ENCODE data around the gene ATP7B.
"Not testable (repeated sequence)": the region's sequence is repeated elsewhere in the genome, so short reads cannot be mapped to it uniquely, and the experiment has no call there.

The ATP7B gene

DNA sequence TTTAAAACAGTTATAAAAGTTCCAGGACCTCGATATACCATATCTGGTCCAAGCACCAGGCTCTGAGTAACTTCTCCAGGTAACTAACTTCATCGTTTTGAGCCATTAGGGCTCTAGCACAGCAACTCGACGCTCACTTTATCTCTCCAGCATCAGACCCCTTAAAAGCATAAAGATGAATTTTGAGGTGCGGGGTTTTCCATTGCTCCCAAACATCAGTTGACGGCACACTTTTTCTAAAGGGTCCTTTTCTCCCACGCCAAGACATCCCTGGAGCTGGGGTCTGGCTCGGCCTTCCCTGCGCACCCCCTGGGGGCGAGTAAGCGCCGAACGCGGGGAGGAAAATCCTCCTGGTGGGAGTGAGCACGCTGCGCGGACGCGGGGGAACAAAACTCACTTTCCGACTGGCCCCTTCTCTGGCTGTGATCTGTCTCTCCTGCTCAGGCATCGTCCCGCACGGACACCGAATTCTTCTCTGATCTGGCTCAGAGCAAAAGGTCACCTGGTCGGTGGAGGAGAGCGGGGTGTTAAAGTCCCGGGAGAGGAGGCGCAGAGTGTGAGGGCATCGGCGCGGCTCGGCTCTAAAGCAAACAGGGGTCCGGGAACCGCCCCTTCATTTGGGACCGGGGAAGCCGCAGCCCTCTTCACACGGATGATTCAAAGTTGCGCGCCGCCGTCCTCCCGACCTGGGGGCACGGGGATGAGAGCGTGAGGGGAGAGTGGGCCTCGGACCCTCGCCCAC is at the start of gene ATP7B:
Gene ATP7B, minus strand, starts transcription at position 561 of the 742 bp plus-strand sequence. Its CDS starts 113 bp downstream, at position 448.
- TF ChIP-seq Cebpa-rat (IDR thresholded peaks at IDR 0.05), result no peak
- H3K4me1 ChIP-seq, result peaks cover 12 to 20% (median 17%) of the 10 kb centered on the region in 10 experiments
- peaks cover 3 to 14% (median 12%) of the 10 kb centered on the region in 11 experiments; a peak in 21 of 22 replicates for H3K36me3 ChIP-seq
- peak within 1 kb of the TSS; percentile 71 to 99 (median 92) for H3K4me3 ChIP-seq
- peaks cover 0 to 11% (median 0%) of the 10 kb centered on the region in 11 experiments; a peak in 5 of 22 replicates for H4K20me1 ChIP-seq
- H3K9me3 ChIP-seq (replicated peaks in 1 of 11), result peaks cover 0 to 13% (median 10%) of the 10 kb centered on the region in 11 experiments; a peak in 12 of 22 replicates
- H3K27me3 ChIP-seq, result peaks cover 28 to 41% (median 37%) of the 10 kb centered on the region in 11 experiments
- peak within 1 kb of the TSS; percentile 74 to 88 (median 85) for H3K9ac ChIP-seq
- H3K27ac ChIP-seq, result peak within 1 kb of the TSS; percentile 61 to 83 (median 76); a peak in 20 of 22 replicates
- peak within 1 kb of the TSS; percentile 87 to 100 (median 100) for H3K4me2 ChIP-seq

DNA sequence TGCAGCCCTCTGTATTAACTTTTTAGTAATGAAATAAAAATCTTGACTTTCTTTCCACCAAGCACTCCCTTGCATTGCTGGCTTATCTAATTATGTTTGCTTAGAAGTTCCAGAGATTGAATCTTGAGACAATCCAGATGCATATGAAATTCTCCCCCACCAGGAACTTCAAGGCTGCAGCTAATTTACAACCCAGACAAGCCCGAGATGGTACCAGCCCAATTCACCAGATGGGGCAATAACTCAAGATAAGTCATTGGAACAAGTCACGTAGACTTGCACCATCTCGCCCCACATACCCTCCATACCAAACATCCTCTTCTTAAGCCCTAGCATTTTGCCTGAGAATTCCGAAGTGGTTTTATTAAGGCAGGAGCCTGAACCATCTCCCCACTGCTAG is 42.2 kb upstream of the ATP7B start:
- no peak overlapping the region for H3K4me2 ChIP-seq
- no peaks in the 10 kb centered on the region for H3K9me3 ChIP-seq (replicated peaks in 1 of 11)
- no peak overlapping the region for H3K27ac ChIP-seq
- no peaks in the 10 kb centered on the region for H3K4me1 ChIP-seq
- no peaks in the 10 kb centered on the region for H4K20me1 ChIP-seq
- no peak overlapping the region for H3K9ac ChIP-seq
- no peaks in the 10 kb centered on the region for H3K27me3 ChIP-seq
- H3K36me3 ChIP-seq, result no peaks in the 10 kb centered on the region
- no peak for TF ChIP-seq Cebpa-rat (IDR thresholded peaks at IDR 0.05)
- H3K4me3 ChIP-seq, result no peak overlapping the region

DNA sequence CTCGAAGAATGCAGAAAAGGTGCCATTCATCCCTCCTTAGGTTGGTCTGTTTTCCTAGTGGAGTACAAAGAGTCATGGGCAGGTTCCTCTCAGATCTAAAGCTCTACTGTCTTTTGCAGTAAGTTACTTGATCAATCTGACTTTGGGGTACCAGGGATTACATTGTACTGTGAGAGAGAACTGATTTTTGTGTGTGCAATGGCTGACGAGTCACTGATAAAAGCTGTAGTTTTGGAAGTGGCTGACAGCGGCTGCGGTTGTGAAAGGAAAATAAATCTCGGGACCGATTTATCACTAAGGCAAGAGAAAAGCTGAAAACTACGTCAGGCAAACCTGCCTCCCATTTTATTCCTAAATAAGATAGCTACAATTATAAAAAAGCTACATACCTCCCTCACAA is 40.1 kb upstream of the ATP7B start:
- TF ChIP-seq Cebpa-rat (IDR thresholded peaks at IDR 0.05), result no peak
- H3K36me3 ChIP-seq, result no peaks in the 10 kb centered on the region

DNA sequence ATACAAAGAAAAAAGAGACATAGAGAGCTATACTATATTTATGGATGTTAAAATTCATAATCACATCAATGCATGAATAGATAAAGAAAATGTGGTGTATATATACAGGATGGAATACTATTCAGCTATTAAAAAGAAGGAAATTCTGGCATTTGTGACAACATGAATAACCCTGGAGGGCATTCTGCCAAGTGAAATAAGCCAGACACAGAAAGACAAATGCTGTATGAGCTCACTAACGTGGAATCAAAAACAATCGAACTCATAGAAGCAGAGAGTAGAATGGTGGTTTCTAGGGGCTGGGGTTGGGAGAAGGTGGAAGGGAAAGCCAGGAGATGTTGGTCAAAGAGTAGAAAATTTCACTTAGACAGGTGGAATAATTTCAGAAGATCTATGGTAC is 37.3 kb upstream of the ATP7B start:
- no peak overlapping the region for H3K27ac ChIP-seq
- no peak overlapping the region for H3K4me3 ChIP-seq
- 0 out of 22 replicates have a peak, but pooled peaks cover 0 to 4% (median 0%) of the 10 kb centered on the region in 11 experiments for H3K9me3 ChIP-seq (replicated peaks in 1 of 11)
- H3K9ac ChIP-seq, result no peak overlapping the region
- no peaks in the 10 kb centered on the region for H3K27me3 ChIP-seq
- no peaks in the 10 kb centered on the region for H4K20me1 ChIP-seq
- no peak overlapping the region for H3K4me2 ChIP-seq
- no peak for TF ChIP-seq Cebpa-rat (IDR thresholded peaks at IDR 0.05)
- H3K36me3 ChIP-seq, result no peaks in the 10 kb centered on the region
- no peaks in the 10 kb centered on the region for H3K4me1 ChIP-seq

More for the DNA sequence above, 40.1 kb upstream of the ATP7B start:
- Histone ChIP-seq H3K4me2 (no peak overlapping the region), H3K9me3 (replicated peaks in 1 of 11) (no peaks in the 10 kb centered on the region), H3K9ac (no peak overlapping the region), H4K20me1 (no peaks in the 10 kb centered on the region), H3K27me3 (no peaks in the 10 kb centered on the region), H3K4me1 (no peaks in the 10 kb centered on the region), H3K27ac (no peak overlapping the region), H3K4me3 (no peak overlapping the region)

DNA sequence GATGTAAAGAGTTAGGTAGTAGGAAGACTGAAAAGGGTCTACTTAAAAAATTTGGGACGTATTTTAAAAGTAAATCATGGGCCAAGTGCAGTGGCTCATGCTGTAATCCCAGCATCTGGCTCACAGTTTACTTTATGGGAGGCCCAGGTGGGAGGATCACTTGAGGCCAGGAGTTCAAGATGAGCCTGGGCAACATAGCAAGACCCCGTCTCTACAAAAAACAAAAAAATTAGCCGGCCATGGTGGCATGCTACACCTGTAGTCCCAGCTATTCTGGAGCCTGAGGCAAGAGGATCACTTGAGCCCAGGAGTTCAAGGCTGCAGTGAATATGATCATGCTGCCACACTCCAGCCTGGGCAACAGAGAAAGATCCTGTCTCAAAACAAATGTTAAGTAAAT is 36.2 kb upstream of the ATP7B start:
- H3K36me3 ChIP-seq, result no peaks in the 10 kb centered on the region
- TF ChIP-seq Cebpa-rat (IDR thresholded peaks at IDR 0.05), result no peak
- no peak overlapping the region for H3K4me3 ChIP-seq
- H4K20me1 ChIP-seq, result no peaks in the 10 kb centered on the region
- no peak overlapping the region for H3K4me2 ChIP-seq
- no peaks in the 10 kb centered on the region for H3K27me3 ChIP-seq
- H3K27ac ChIP-seq, result no peak overlapping the region
- no peak overlapping the region for H3K9ac ChIP-seq
- 0 out of 22 replicates have a peak, but pooled peaks cover 0 to 4% (median 0%) of the 10 kb centered on the region in 11 experiments for H3K9me3 ChIP-seq (replicated peaks in 1 of 11)
- no peaks in the 10 kb centered on the region for H3K4me1 ChIP-seq

DNA sequence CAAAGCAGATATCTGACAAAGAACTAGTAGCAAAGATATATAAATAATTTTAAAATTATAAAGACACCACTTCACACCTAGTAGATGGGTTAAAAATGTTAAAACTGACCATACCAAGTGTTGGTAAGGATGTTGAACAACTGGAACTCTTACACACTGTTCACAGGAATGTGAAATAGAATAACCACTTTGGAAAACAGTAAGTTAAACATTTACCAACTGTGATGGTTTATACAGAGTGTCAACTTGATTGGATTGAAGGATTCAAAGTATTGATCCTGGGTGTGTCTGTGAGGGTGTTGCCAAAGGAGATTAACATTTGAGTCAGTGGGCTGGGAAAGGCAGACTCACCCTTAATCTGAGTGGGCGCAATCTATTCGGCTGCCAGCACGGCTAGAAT is 32.4 kb upstream of the ATP7B start:
- Histone ChIP-seq H3K4me1 (no peaks in the 10 kb centered on the region), H3K27ac (no peak overlapping the region), H3K36me3 (no peaks in the 10 kb centered on the region), H3K27me3 (no peaks in the 10 kb centered on the region), H3K4me2 (no peak overlapping the region), H4K20me1 (no peaks in the 10 kb centered on the region), H3K9me3 (replicated peaks in 1 of 11) (peaks cover 0 to 7% (median 0%) of the 10 kb centered on the region in 11 experiments; a peak in 3 of 22 replicates), H3K9ac (no peak overlapping the region), H3K4me3 (no peak overlapping the region)
- TF ChIP-seq Cebpa-rat (IDR thresholded peaks at IDR 0.05), result no peak

DNA sequence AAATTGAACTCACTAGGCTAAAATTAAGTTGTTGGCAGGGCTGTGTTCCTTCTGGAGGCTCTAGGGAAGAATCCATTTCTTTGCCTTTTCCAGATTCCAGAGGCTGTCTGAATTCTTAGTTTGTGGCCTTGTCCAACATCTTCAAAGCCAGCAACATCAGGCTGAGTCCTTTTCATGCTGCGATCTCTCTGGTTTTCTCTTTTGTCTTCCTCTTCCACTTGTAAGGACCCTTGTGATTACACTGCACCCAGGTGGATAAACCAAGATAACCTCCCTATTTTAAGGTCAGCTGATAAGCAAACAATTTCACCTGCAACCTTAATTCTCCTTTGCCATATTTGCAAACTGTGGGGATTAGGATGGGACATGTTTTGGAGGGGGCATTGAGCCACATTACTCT is 24.8 kb upstream of the ATP7B start:
- TF ChIP-seq Cebpa-rat (IDR thresholded peaks at IDR 0.05), result no peak
- no peak overlapping the region for H3K27ac ChIP-seq
- peaks cover 0 to 8% (median 0%) of the 10 kb centered on the region in 11 experiments; a peak in 2 of 22 replicates for H4K20me1 ChIP-seq
- H3K4me2 ChIP-seq, result no peak overlapping the region
- H3K9ac ChIP-seq, result no peak overlapping the region
- 0 out of 22 replicates have a peak, but pooled peaks cover 0 to 4% (median 0%) of the 10 kb centered on the region in 11 experiments for H3K9me3 ChIP-seq (replicated peaks in 1 of 11)
- H3K4me3 ChIP-seq, result no peak overlapping the region
- H3K36me3 ChIP-seq, result peaks cover 0 to 10% (median 4%) of the 10 kb centered on the region in 11 experiments; a peak in 7 of 22 replicates
- no peaks in the 10 kb centered on the region for H3K27me3 ChIP-seq
- no peaks in the 10 kb centered on the region for H3K4me1 ChIP-seq

DNA sequence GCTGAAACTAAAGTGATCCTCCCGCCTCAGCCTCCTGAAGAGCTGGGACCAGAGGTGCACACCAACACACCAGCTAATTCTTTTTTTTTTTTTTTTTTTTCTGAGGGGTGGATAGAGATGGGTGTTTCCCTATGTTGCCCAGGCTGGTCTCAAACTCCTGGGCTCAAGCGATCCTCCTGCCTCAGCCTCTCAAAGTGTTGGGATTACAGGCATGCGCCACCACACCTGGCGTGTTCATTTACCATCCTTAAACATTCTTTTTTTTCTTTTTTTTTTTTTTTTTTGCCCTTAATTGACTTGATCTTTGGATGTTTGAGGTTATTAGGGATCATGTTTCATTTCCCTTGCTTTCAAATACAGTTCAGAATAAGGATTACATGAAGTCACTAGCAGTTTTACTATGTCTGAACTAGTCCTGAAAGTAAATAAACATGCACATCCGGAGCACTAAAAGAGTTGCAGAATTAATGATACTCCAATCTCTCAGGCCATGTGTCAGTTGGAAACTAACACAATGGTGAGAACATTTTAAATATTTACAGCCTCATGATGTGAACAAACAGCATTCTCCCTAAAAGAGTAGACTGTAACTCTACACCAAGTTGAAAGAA is 23.5 kb upstream of the ATP7B start:
- Histone ChIP-seq H3K4me3 (no peak overlapping the region), H3K4me2 (no peak overlapping the region), H3K27ac (no peak overlapping the region), H3K9ac (no peak overlapping the region), H3K27me3 (no peaks in the 10 kb centered on the region), H3K4me1 (no peaks in the 10 kb centered on the region), H4K20me1 (peaks cover 0 to 8% (median 0%) of the 10 kb centered on the region in 11 experiments; a peak in 2 of 22 replicates), H3K36me3 (peaks cover 0 to 23% (median 12%) of the 10 kb centered on the region in 11 experiments; a peak in 17 of 22 replicates), H3K9me3 (replicated peaks in 1 of 11) (0 out of 22 replicates have a peak, but pooled peaks cover 0 to 4% (median 0%) of the 10 kb centered on the region in 11 experiments)
- TF ChIP-seq Cebpa-rat (IDR thresholded peaks at IDR 0.05), result no peak

DNA sequence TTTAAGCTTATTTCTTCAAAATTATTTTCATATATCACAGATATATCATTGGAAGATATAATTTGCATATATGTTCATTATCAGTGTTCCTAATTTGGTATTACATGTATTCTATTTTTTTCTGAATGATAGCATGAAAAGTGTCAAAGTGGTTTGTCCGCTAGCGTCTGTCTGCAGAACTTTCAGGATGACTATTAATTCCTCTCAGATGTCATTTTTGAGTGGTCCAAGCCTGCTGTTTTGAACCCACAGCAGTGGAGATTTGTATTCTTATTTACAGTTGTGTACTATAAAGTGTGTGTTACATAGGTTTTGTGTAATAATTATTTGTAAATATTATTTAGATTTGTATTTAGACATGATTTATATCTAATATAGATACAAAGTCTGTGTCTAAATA is 21.8 kb upstream of the ATP7B start:
- Histone ChIP-seq H3K27ac (no peak overlapping the region), H3K4me1 (no peaks in the 10 kb centered on the region), H3K4me2 (no peak overlapping the region), H3K27me3 (no peaks in the 10 kb centered on the region), H3K36me3 (peaks cover 13 to 40% (median 28%) of the 10 kb centered on the region in 11 experiments), H4K20me1 (peaks cover 0 to 8% (median 0%) of the 10 kb centered on the region in 11 experiments; a peak in 2 of 22 replicates), H3K9me3 (replicated peaks in 1 of 11) (0 out of 22 replicates have a peak, but pooled peaks cover 0 to 4% (median 0%) of the 10 kb centered on the region in 11 experiments), H3K9ac (no peak overlapping the region), H3K4me3 (no peak overlapping the region)
- no peak for TF ChIP-seq Cebpa-rat (IDR thresholded peaks at IDR 0.05)

DNA sequence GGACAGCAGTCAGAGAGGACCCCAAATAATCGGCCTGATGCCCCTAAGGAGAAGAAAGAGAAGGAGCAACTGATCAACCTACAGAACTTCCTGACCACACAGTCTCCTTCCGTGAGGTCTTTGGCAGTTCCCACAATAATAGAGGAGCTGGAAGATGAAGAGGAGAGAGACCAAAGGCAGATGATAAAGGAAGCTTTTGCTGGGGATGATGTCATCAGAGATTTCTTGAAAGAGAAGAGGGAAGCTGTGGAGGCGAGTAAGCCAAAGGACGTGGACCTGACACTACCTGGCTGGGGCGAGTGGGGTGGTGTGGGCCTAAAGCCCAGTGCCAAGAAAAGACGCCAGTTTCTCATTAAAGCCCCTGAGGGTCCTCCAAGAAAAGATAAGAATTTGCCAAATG is 19.2 kb upstream of the ATP7B start:
- H3K4me3 ChIP-seq; H3K9me3 ChIP-seq (replicated peaks in 1 of 11); H3K9ac ChIP-seq; H3K4me1 ChIP-seq; H3K27ac ChIP-seq; H3K4me2 ChIP-seq; H3K27me3 ChIP-seq: not testable (repeated sequence)
- peaks cover 0 to 16% (median 8%) of the 10 kb centered on the region in 11 experiments; a peak in 6 of 22 replicates for H4K20me1 ChIP-seq
- peaks cover 36 to 64% (median 54%) of the 10 kb centered on the region in 11 experiments for H3K36me3 ChIP-seq

All from BLaER1 treated with 17β-estradiol and CSF1 and Interleukin-3, amounts not matched to agents 10 nM and 100 nM (cell line).